Kidney epithelial cell (primary cell): Measurements from ENCODE around the gene CCT7. TPM values are rescaled to one million over a fixed set of nuclear protein-coding genes. Genes with fewer than 3 reads are reported as not detected.
"Not testable (repeated sequence)": the region's sequence is repeated elsewhere in the genome, so short reads cannot be mapped to it uniquely, and the experiment has no call there.

Source experiments
- DNase-seq: peaks from one replicate; pipeline ENCODE4 v3.0.0-alpha.2; 2010; ENCODE audit warnings: low read depth
- H3K27me3 ChIP-seq: 2 replicates; pipeline ENCODE4 v1.6.0; 2011; ENCODE audit warnings: low read length; ENCODE audit not compliant: control insufficient read depth, insufficient read depth
- H3K36me3 ChIP-seq: 2 replicates; pipeline ENCODE4 v1.5.1; 2011; ENCODE audit warnings: low read length; ENCODE audit not compliant: control insufficient read depth, insufficient read depth
- H3K4me3 ChIP-seq: 2 replicates; pipeline ENCODE4 v1.5.1; 2011; ENCODE audit warnings: low read depth, mild to moderate bottlenecking, control low read depth, low read length
- CTCF ChIP-seq: IDR thresholded peaks from 2 replicates; pipeline ENCODE4 v1.5.1; 2011; ENCODE audit warnings: mild to moderate bottlenecking, moderate library complexity, low read length, control low read depth, inconsistent platforms; ENCODE audit not compliant: insufficient read depth, poor library complexity, severe bottlenecking
- total RNA-seq: library from RNA; depleted of rRNA; stranded (reverse); fragments of >200 nt; gene quantifications from 2 replicates; pipeline ENCODE4 v1.2.3, GENCODE V29; 2015

Gene CCT7
- total RNA-seq, 1 donor from 2014 or later, result 277 TPM

GRCh38 chr2:73262108-73262651 lies 28.1 kb downstream of the CCT7 start:
- H3K27me3 ChIP-seq, result no peaks in the 10 kb centered on the region
- H3K4me3 ChIP-seq, result no peak overlapping the region
- TF ChIP-seq CTCF, result no peak
- H3K36me3 ChIP-seq, result no peaks in the 10 kb centered on the region
- DNase-seq, result no peak

GRCh38 chr2:73262691-73263429 lies 28.8 kb downstream of the CCT7 start:
- not testable (repeated sequence) for H3K27me3 ChIP-seq, H3K36me3 ChIP-seq, H3K4me3 ChIP-seq, DNase-seq

GRCh38 chr2:73263540-73264331 lies 29.6 kb downstream of the CCT7 start:
- no peak for TF ChIP-seq CTCF
- Histone ChIP-seq H3K27me3 (peaks cover 5% of the 10 kb centered on the region), H3K4me3 (no peak overlapping the region), H3K36me3 (no peaks in the 10 kb centered on the region)
- DNase-seq, result no peak

GRCh38 chr2:73264332-73264606 lies 30.2 kb downstream of the CCT7 start:
- Histone ChIP-seq H3K36me3 (no peaks in the 10 kb centered on the region), H3K4me3 (no peak overlapping the region), H3K27me3 (peaks cover 6% of the 10 kb centered on the region)
- DNase-seq, result no peak
- no peak for TF ChIP-seq CTCF

GRCh38 chr2:73264783-73265182 lies 30.7 kb downstream of the CCT7 start:
- H3K4me3 ChIP-seq, result no peak overlapping the region
- no peak for TF ChIP-seq CTCF
- DNase-seq, result no peak

GRCh38 chr2:73265298-73266060 lies 31.4 kb downstream of the CCT7 start:
- DNase-seq, result no peak
- Histone ChIP-seq H3K36me3 (no peaks in the 10 kb centered on the region), H3K4me3 (no peak overlapping the region), H3K27me3 (peaks cover 6% of the 10 kb centered on the region)
- no peak for TF ChIP-seq CTCF

More at GRCh38 chr2:73264783-73265182, 30.7 kb downstream of the CCT7 start:
- H3K27me3 ChIP-seq, result peaks cover 6% of the 10 kb centered on the region
- H3K36me3 ChIP-seq, result no peaks in the 10 kb centered on the region
